CD4-positive, alpha-beta memory T cell (primary cell): ENCODE measurements around the gene OR11H12. TPM values are rescaled to one million over a fixed set of nuclear protein-coding genes. Genes with fewer than 3 reads are reported as not detected.
"Not testable (repeated sequence)": the region's sequence is repeated elsewhere in the genome, so short reads cannot be mapped to it uniquely, and the experiment has no call there.

Experiments used
- CTCF ChIA-PET: fragments of 350-600 bp; sonication (Branson Sonifier 250); formaldehyde crosslinking; loops from one replicate; lab custom pipeline; 2021; ENCODE audit warnings: inconsistent platforms; ENCODE audit not compliant: partially characterized antibody; lab: Charles Lee
- POLR2A ChIA-PET: fragments of 350-600 bp; sonication (Branson Sonifier 250); formaldehyde crosslinking; loops from one replicate; lab custom pipeline; 2021; ENCODE audit not compliant: partially characterized antibody; lab: Charles Lee
- DNase-seq, 5 donors: peaks; one replicate each; pipeline versions ENCODE4 v3.0.0 to v3.0.0-alpha.2; 2020 to 2022; ENCODE audit warnings: mixed read lengths in 1 of 5
- H3K27ac ChIP-seq: one replicate; pipeline ENCODE4 v1.7.0; 2013; ENCODE audit warnings: low read depth, low read length
- H3K27me3 ChIP-seq: 2 replicates; pipeline ENCODE4 v1.7.0; 2013; ENCODE audit warnings: mild to moderate bottlenecking, low read length, moderate library complexity; ENCODE audit not compliant: insufficient read depth
- H3K36me3 ChIP-seq: 2 replicates; pipeline ENCODE4 v1.7.0; 2013; ENCODE audit warnings: mild to moderate bottlenecking, low read length, moderate library complexity; ENCODE audit not compliant: insufficient read depth
- H3K4me1 ChIP-seq: 2 replicates; pipeline ENCODE4 v1.7.0; 2013; ENCODE audit warnings: mild to moderate bottlenecking, low read length, moderate library complexity; ENCODE audit not compliant: insufficient read depth
- H3K4me3 ChIP-seq, 2 donors: one replicate each; pipeline ENCODE4 v1.7.0; 2013; ENCODE audit warnings: low read length in 2 of 2, mild to moderate bottlenecking in 1 of 2
- H3K9me3 ChIP-seq, 2 donors: one replicate each; pipeline ENCODE4 v1.7.0; 2013; ENCODE audit warnings: low read length in 2 of 2, control low read depth in 1 of 2; ENCODE audit not compliant: control insufficient read depth in 1 of 2
- H3K27ac Mint-ChIP-seq, 7 donors: one replicate each; pipeline ENCODE4 v1.8.0; 2020 to 2021; ENCODE audit warnings: mixed read lengths in 7 of 7, mild to moderate bottlenecking in 6 of 7, inconsistent platforms in 3 of 7, moderate library complexity in 3 of 7
- H3K27me3 Mint-ChIP-seq, 2 donors: one replicate each; pipeline ENCODE4 v1.8.0; 2020 to 2021; ENCODE audit warnings: mixed read lengths in 2 of 2
- H3K36me3 Mint-ChIP-seq, 2 donors: one replicate each; pipeline ENCODE4 v1.8.0; 2020 to 2021; ENCODE audit warnings: mixed read lengths in 2 of 2, inconsistent platforms in 1 of 2, mild to moderate bottlenecking in 1 of 2
- H3K4me1 Mint-ChIP-seq, 4 donors: one replicate each; pipeline ENCODE4 v1.8.0; 2020 to 2021; ENCODE audit warnings: mixed read lengths in 4 of 4, mild to moderate bottlenecking in 1 of 4
- H3K4me3 Mint-ChIP-seq, 8 donors: one replicate each; pipeline ENCODE4 v1.8.0; 2020 to 2021; ENCODE audit warnings: mixed read lengths in 8 of 8, mild to moderate bottlenecking in 7 of 8, moderate library complexity in 6 of 8, inconsistent platforms in 3 of 8
- H3K9me3 Mint-ChIP-seq, 8 donors: one replicate each; pipeline ENCODE4 v1.8.0; 2020 to 2021; ENCODE audit warnings: mixed read lengths in 8 of 8, mild to moderate bottlenecking in 5 of 8, inconsistent platforms in 3 of 8, moderate library complexity in 1 of 8
- intact Hi-C: fragments of 100-400 bp; cut with micrococcal nuclease; formaldehyde crosslinking; loops from one replicate; pipeline ENCODE4 v1.15.1; 2023
- polyA plus RNA-seq, 2 donors: library from polyadenylated mRNA; unstranded; fragments of 300-500 nt; fragmentation: Illumina TruSeq; gene quantifications; one replicate each; pipeline ENCODE4 v1.2.3, GENCODE V29; 2021
- total RNA-seq, 2 experiments: library from RNA; stranded (reverse); gene quantifications; one replicate each; pipeline ENCODE4 v1.2.3, GENCODE V29; 2021

OR11H12 gene, protein sequence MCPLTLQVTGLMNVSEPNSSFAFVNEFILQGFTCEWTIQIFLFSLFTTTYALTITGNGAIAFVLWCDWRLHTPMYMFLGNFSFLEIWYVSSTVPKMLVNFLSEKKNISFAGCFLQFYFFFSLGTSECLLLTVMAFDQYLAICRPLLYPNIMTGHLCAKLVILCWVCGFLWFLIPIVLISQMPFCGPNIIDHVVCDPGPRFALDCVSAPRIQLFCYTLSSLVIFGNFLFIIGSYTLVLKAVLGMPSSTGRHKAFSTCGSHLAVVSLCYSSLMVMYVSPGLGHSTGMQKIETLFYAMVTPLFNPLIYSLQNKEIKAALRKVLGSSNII
- total RNA-seq (not detected), polyA plus RNA-seq (not detected)

DNA sequence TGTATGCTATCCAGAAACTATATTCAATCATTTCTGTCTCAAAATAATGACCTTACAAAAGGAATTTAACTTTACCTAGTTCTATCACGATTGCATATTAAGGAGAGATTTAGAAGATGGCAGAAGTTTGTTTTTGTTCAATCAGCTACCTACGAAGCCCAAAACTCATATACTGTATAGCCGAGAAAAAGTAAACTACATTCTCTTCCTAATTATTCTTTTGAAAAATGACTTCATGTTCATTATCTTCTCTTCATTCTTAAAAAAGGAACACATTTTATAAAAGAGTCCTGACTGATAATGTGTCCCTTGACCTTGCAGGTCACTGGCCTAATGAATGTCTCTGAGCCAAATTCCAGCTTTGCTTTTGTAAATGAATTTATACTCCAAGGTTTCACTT, at the start of gene OR11H12:
Gene OR11H12 (plus strand): TSS at position 301 of the 400 bp plus-strand sequence. CDS start 0 bp downstream, at position 301.
- H3K4me3 ChIP-seq, H3K27ac ChIP-seq, H3K9me3 Mint-ChIP-seq, H3K27ac Mint-ChIP-seq, H3K36me3 ChIP-seq, H3K4me1 ChIP-seq, intact Hi-C loops, H3K9me3 ChIP-seq, POLR2A ChIA-PET, H3K4me3 Mint-ChIP-seq, DNase-seq, H3K27me3 ChIP-seq, H3K27me3 Mint-ChIP-seq, H3K4me1 Mint-ChIP-seq, CTCF ChIA-PET, H3K36me3 Mint-ChIP-seq: not testable (repeated sequence)

DNA sequence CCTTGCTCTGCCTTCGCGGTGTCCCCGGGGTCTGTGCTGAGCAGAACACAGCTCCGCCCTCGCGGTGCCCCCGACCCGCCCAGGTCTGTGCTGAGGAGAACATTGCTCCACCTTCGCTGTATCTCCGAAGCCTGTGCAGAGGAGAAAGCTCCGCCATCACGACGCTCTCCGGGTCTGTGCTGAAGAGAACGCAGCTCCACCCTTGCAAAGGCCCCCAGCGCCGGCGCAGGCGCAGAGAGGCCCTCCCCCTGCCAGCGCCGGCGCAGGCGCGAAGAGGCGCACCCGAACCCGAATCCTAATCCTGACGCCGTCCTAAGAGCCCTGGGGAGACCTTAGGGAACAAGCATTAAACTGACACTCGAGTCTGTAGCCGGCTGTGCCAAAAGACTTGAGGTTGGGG, 18.0 kb upstream of the OR11H12 start:
- intact Hi-C loops, H3K36me3 ChIP-seq, CTCF ChIA-PET, H3K27me3 Mint-ChIP-seq, POLR2A ChIA-PET, H3K9me3 Mint-ChIP-seq, H3K4me1 ChIP-seq, DNase-seq, H3K36me3 Mint-ChIP-seq, H3K4me1 Mint-ChIP-seq, H3K4me3 Mint-ChIP-seq, H3K27ac ChIP-seq, H3K4me3 ChIP-seq, H3K27me3 ChIP-seq, H3K27ac Mint-ChIP-seq, H3K9me3 ChIP-seq: not testable (repeated sequence)

GRCh38 chr14:18626610-18627213, 25.8 kb downstream of the OR11H12 start:
- not testable (repeated sequence) for H3K4me3 Mint-ChIP-seq

GRCh38 chr14:18636066-18636465, 35.1 kb downstream of the OR11H12 start:
- H3K27ac ChIP-seq, intact Hi-C loops, H3K4me1 ChIP-seq, H3K9me3 Mint-ChIP-seq, H3K4me3 ChIP-seq, H3K27ac Mint-ChIP-seq, H3K36me3 Mint-ChIP-seq, CTCF ChIA-PET, H3K4me3 Mint-ChIP-seq, H3K9me3 ChIP-seq, H3K27me3 ChIP-seq, H3K4me1 Mint-ChIP-seq, POLR2A ChIA-PET, H3K36me3 ChIP-seq, DNase-seq, H3K27me3 Mint-ChIP-seq: not testable (repeated sequence)

More at GRCh38 chr14:18626610-18627213, 25.8 kb downstream of the OR11H12 start:
- H3K27ac ChIP-seq, CTCF ChIA-PET, H3K27me3 ChIP-seq, H3K4me1 ChIP-seq, H3K36me3 Mint-ChIP-seq, H3K9me3 Mint-ChIP-seq, H3K36me3 ChIP-seq, H3K9me3 ChIP-seq, H3K27me3 Mint-ChIP-seq, DNase-seq, H3K4me3 ChIP-seq, intact Hi-C loops, H3K27ac Mint-ChIP-seq, POLR2A ChIA-PET, H3K4me1 Mint-ChIP-seq: not testable (repeated sequence)

DNA sequence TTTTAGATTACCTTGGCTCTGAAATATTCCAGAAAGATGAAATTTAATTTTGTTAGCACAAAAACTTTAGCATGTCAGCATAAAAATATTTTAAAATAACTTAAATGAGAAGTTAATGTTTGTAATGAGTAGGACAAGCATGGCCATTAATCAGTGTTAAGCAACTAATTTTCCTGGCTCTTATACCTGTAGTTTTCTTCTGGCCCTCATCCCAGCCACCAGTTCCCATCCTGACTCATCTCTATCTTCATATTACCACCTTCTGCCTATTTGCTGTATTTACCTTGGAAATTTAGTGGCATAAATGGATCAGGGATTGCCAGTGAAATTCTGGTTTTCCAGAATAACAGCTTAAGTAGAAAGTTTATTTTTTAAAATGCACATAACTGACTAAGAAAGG, 37.1 kb downstream of the OR11H12 start:
- CTCF ChIA-PET, H3K4me3 ChIP-seq, H3K36me3 ChIP-seq, H3K27me3 Mint-ChIP-seq, POLR2A ChIA-PET, H3K9me3 ChIP-seq, H3K9me3 Mint-ChIP-seq, H3K4me3 Mint-ChIP-seq, H3K27ac Mint-ChIP-seq, DNase-seq, H3K4me1 ChIP-seq, H3K4me1 Mint-ChIP-seq, H3K36me3 Mint-ChIP-seq, intact Hi-C loops, H3K27me3 ChIP-seq, H3K27ac ChIP-seq: not testable (repeated sequence)

DNA sequence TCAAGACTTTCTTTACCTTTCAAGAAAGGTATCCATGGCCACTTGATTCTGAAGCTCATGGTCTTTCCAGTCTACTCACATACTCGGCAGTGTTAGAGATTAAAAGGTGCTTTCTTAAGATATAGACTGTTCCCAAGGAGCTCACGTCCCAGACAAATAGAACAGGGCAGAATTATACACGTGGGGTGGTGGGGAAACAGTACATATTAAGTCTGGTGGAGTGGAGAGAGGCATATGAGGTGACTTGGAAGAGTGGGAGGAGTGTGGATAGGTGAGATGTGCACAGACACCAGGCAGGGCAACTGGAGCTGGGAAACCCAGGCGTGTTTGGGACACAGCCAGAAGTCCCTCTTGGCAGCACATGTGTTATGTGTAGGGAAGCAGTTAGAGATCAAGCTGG, 37.9 kb downstream of the OR11H12 start:
- not testable (repeated sequence) for H3K36me3 Mint-ChIP-seq

GRCh38 chr14:18646075-18646730, 45.3 kb downstream of the OR11H12 start:
- H3K9me3 ChIP-seq, POLR2A ChIA-PET, intact Hi-C loops, H3K4me1 Mint-ChIP-seq, H3K27me3 Mint-ChIP-seq, DNase-seq, CTCF ChIA-PET, H3K36me3 Mint-ChIP-seq, H3K27ac Mint-ChIP-seq, H3K4me1 ChIP-seq, H3K36me3 ChIP-seq, H3K4me3 ChIP-seq, H3K4me3 Mint-ChIP-seq, H3K9me3 Mint-ChIP-seq, H3K27ac ChIP-seq, H3K27me3 ChIP-seq: not testable (repeated sequence)

More for the DNA sequence above, 37.9 kb downstream of the OR11H12 start:
- H3K4me1 Mint-ChIP-seq, H3K27ac Mint-ChIP-seq, H3K27ac ChIP-seq, H3K4me3 Mint-ChIP-seq, H3K4me3 ChIP-seq, H3K9me3 Mint-ChIP-seq, H3K27me3 ChIP-seq, H3K4me1 ChIP-seq, POLR2A ChIA-PET, CTCF ChIA-PET, H3K36me3 ChIP-seq, DNase-seq, intact Hi-C loops, H3K9me3 ChIP-seq, H3K27me3 Mint-ChIP-seq: not testable (repeated sequence)
